Measurements from ENCODE around the gene NPC1.
"Not testable (repeated sequence)": the region's sequence is repeated elsewhere in the genome, so short reads cannot be mapped to it uniquely, and the experiment has no call there.

- TF ChIP-seq CTCF, POLR2A (IDR thresholded peaks at IDR 0.05): not testable (repeated sequence)
Observed at GRCh38 chr18:23510923-23511322, 75.4 kb downstream of the NPC1 start.
